Measurements from ENCODE around the gene SYAP1. TPM values are rescaled to one million over a fixed set of nuclear protein-coding genes. Genes with fewer than 3 reads are reported as not detected.

Gene SYAP1
- total RNA-seq, 3 donors from 2014 or later, result 35.0 to 53.4 (median 46.9) TPM

DNA sequence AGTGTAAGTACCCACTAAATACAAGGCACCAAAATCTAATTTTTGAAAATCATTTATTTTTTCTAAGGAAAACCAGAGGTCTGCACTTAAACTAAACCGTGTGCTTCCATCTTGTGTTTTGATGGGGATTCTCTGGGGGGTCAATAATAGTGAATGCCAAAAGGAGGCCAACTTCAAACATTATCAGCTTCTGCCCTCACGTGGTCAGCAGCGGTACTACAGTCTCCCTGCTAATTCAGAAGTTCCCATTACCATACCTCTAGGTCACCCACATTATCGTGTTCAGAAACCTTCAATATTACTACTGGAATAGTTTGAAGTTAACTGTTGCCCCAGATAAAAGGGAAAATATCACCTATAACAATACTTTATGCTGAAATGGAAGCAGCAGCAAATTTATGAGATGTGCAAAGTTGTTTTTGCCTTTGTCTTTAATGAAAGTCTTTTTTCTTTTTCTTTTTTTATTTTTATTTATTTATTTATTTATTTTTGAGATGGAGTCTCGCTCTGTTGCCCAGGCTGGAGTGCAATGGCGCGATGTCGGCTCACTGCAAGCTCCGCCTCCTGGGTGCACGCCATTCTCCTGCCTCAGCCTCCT, 24.2 kb upstream of the SYAP1 start:
- TF ChIP-seq, protein P1, sequence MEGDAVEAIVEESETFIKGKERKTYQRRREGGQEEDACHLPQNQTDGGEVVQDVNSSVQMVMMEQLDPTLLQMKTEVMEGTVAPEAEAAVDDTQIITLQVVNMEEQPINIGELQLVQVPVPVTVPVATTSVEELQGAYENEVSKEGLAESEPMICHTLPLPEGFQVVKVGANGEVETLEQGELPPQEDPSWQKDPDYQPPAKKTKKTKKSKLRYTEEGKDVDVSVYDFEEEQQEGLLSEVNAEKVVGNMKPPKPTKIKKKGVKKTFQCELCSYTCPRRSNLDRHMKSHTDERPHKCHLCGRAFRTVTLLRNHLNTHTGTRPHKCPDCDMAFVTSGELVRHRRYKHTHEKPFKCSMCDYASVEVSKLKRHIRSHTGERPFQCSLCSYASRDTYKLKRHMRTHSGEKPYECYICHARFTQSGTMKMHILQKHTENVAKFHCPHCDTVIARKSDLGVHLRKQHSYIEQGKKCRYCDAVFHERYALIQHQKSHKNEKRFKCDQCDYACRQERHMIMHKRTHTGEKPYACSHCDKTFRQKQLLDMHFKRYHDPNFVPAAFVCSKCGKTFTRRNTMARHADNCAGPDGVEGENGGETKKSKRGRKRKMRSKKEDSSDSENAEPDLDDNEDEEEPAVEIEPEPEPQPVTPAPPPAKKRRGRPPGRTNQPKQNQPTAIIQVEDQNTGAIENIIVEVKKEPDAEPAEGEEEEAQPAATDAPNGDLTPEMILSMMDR (IDR thresholded peaks at IDR 0.05), result peak; percentile 54
- no peak overlapping the region for H3K4me3 ChIP-seq
- H3K9me3 ChIP-seq, result no peaks in the 10 kb centered on the region
- no peaks in the 10 kb centered on the region for H3K4me1 ChIP-seq (ENCODE audit: low read depth)
- DNase-seq (peak in 2 of 3 donors; percentile 49 to 78), ATAC-seq (peak; percentile 80)
- H3K36me3 ChIP-seq (ENCODE audit: low read depth), result no peaks in the 10 kb centered on the region
- intact Hi-C loops (cut with DNase I, micrococcal nuclease), result no loop called here

DNA sequence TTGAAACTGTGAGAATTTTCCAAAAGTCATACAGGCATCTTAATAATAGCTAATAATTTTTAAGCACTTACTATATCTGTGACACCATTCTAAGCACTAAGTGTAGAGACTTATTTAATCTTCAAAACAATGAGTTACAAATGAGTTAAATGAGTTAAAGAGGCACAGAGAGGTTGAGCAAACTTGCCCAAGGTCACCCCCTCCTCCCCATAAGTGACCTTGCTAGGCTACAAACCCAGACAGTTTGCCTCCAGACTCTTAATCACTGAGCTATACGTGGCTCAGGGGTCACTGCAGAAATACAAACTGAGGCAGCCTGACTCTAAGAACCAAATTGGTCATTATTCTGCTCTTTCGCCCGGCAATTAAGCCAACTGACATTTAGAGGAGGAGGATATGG, 22.5 kb upstream of the SYAP1 start:
- Histone ChIP-seq H3K36me3 (ENCODE audit: low read depth) (no peaks in the 10 kb centered on the region), H3K4me3 (no peak overlapping the region), H3K9me3 (no peaks in the 10 kb centered on the region), H3K4me1 (ENCODE audit: low read depth) (no peaks in the 10 kb centered on the region)
- DNase-seq, result no peak
- no peak for ATAC-seq
- TF ChIP-seq, protein P1 (IDR thresholded peaks at IDR 0.05), result no peak
- intact Hi-C loops (cut with DNase I, micrococcal nuclease), result no loop called here

DNA sequence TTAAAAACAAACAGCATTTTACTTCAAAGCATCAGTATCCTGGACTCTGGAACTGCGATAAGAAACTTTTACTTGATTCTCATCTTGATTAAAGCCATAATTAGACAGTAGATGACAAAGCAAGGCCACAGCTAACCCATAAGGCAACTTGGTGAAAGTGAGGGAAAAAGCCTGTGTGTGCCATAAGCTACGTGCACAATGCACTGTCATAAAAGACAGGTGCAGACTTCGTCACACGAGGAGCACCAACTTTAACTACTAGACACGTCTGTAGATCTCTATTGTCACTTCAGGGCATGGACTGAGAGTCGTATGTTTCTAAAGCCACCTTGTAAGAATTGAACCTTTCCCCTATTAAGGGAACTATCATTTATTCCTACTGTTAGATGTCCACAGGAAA, 20.0 kb upstream of the SYAP1 start:
- H3K9me3 ChIP-seq, result no peaks in the 10 kb centered on the region
- DNase-seq, result no peak
- no peaks in the 10 kb centered on the region for H3K4me1 ChIP-seq (ENCODE audit: low read depth)
- TF ChIP-seq, protein P1 (IDR thresholded peaks at IDR 0.05), result no peak
- H3K4me3 ChIP-seq, result no peak overlapping the region
- no peaks in the 10 kb centered on the region for H3K36me3 ChIP-seq (ENCODE audit: low read depth)
- peak; percentile 58 for ATAC-seq
- intact Hi-C loops (cut with DNase I, micrococcal nuclease), result no loop called here

DNA sequence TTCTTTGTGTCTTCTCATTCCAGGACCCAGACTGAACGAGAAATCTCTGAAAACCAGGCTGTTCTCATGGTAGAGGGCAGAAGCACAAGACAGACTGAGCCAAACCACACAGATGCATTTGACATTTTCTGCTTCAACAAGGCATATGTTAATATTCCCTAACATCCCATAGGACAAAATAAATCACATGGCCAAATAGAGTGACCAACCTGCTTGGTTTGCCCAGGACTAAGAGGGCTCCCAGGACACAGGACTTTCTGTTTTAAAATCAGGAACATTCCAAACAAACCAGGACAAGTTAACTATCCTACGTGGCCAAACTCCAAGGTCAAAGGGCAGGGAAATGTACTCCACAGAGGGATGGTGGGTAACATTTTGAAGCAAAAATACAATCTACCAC, 18.7 kb upstream of the SYAP1 start:
- H3K9me3 ChIP-seq, result no peaks in the 10 kb centered on the region
- TF ChIP-seq, protein P1 (IDR thresholded peaks at IDR 0.05), result no peak
- no peak for ATAC-seq

DNA sequence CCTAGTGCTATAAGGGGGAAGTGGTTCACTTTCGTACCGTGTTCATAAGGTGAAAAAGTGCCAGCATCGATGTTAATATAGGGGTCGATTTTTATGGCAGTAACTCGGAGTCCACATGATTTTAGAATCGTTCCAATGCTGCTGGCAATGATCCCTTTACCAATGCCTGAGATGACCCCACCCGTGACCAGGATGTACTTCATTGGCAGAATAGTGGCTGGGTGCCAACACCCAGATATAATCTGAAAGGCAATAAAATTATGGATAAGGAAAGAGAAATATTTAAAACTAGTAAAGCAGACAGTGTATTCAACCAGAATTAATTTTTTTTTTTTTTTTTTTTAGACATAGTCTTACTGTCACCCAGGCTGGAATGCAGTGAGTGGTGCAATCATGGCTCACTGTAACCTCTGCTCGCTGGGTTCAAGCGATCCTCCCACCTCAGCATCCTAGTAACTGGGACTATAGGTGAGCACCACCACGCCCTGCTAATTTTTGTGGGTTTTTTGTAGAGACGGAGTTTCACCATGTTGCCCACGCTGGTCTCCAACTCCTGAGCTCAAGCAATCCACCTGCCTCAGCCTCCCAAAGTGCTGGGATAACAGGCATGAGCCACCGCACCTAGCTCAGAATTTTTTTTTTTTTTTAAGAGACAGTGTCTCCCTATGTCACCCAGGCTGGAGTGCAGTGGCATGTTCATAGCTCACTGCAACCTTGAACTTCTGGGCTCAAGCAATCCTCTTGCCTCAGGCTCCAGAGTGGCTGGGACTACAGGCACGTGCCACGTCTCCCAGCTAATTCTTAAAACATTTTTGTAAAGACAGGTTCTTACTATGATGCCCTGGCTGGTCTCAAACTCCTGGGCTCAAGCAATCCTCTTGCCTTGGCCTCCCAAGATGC, 16.5 kb upstream of the SYAP1 start:
- no peaks in the 10 kb centered on the region for H3K4me1 ChIP-seq (ENCODE audit: low read depth)
- peak; percentile 26 for ATAC-seq
- H3K4me3 ChIP-seq, result no peak overlapping the region
- H3K9me3 ChIP-seq, result no peaks in the 10 kb centered on the region
- intact Hi-C loops (cut with DNase I, micrococcal nuclease), result no loop called here
- no peaks in the 10 kb centered on the region for H3K36me3 ChIP-seq (ENCODE audit: low read depth)
- DNase-seq, result peak in 1 of 3 donors; percentile 42
- TF ChIP-seq, protein P1 (IDR thresholded peaks at IDR 0.05), result no peak

More for the DNA sequence above, 18.7 kb upstream of the SYAP1 start:
- intact Hi-C loops (cut with DNase I, micrococcal nuclease), result no loop called here
- H3K4me3 ChIP-seq, result no peak overlapping the region
- DNase-seq, result no peak
- H3K4me1 ChIP-seq (ENCODE audit: low read depth), result no peaks in the 10 kb centered on the region
- H3K36me3 ChIP-seq (ENCODE audit: low read depth), result no peaks in the 10 kb centered on the region

Measured in mucosa of descending colon (tissue), 3 donors.